DOHH2 (cell line): ENCODE results near the gene TMEM243.

Source experiments
- CTCF ChIP-seq: fragments of 200-600 bp; sonication (generic); IDR thresholded peaks from one replicate; pipeline ENCODE4 v1.5.1; 2014; ENCODE audit warnings: antibody characterized with exemption, mild to moderate bottlenecking, low read depth, low read length; ENCODE audit not compliant: poor library complexity, severe bottlenecking
- EZH2phosphoT487 ChIP-seq: fragments of 200-600 bp; sonication (generic); IDR thresholded peaks from 2 replicates; pipeline ENCODE4 v1.6.1; 2017; ENCODE audit warnings: borderline replicate concordance, mild to moderate bottlenecking, antibody characterized with exemption, low read length, moderate library complexity, mixed read lengths

- no peak for TF ChIP-seq CTCF
- TF ChIP-seq EZH2phosphoT487: 0 out of 2 replicates have a peak, but pooled peaks have one; percentile 28
Observed at GRCh38 chr7:87154166-87154565, 65.4 kb downstream of the TMEM243 start.
